T-cell (primary cell): ENCODE measurements around the gene ATXN7L2. TPM values are rescaled to one million over a fixed set of nuclear protein-coding genes. Genes with fewer than 3 reads are reported as not detected.

Experiments used
- ATAC-seq, 4 experiments: fragments of 200-7000 bp in 3 of 4; fragments of 150-1000 bp in 1 of 4; cut with Tn5 transposase; replicated peaks in 1 of 4; 1 replicate in 3 of 4; 2 replicates in 1 of 4; pipeline ENCODE4 v1.10.0; 2021; ENCODE audit warnings: moderate library complexity in 3 of 4, mild to moderate bottlenecking in 2 of 4, moderate number of reproducible peaks in 1 of 4
- CTCF ChIA-PET, 2 donors: fragments of 300-600 bp; sonication (Branson Sonifier 250); formaldehyde crosslinking; loops; one replicate each; lab custom pipeline; 2022; ENCODE audit warnings: antibody characterized with exemption in 2 of 2; lab: Charles Lee
- POLR2A ChIA-PET, 2 donors: fragments of 300-600 bp; sonication (Branson Sonifier 250); formaldehyde crosslinking; loops; one replicate each; lab custom pipeline; 2022; ENCODE audit warnings: antibody characterized with exemption in 2 of 2; lab: Charles Lee
- DNase-seq, 35 experiments: peaks; one replicate each; pipeline versions ENCODE4 v3.0.0 to v3.0.0-alpha.2; 2013 to 2023
- H3K27ac ChIP-seq: one replicate; pipeline ENCODE4 v1.5.1; 2013; ENCODE audit warnings: low read length
- H3K27me3 ChIP-seq, 2 experiments: replicated peaks in 1 of 2; 1 replicate in 1 of 2; 2 replicates in 1 of 2; pipeline versions ENCODE4 v1.6.1 to v1.7.0; 2013; ENCODE audit warnings: low read length in 1 of 2, mixed read lengths in 1 of 2; ENCODE audit not compliant: control insufficient read depth in 2 of 2, insufficient read depth in 2 of 2; ENCODE audit errors: extremely low read depth in 1 of 2
- H3K36me3 ChIP-seq, 2 donors: 1 replicate in 1 of 2; 2 replicates in 1 of 2; pipeline versions ENCODE4 v1.6.1 to v1.7.0; 2013; ENCODE audit warnings: low read length in 1 of 2; ENCODE audit not compliant: control insufficient read depth in 2 of 2, insufficient read depth in 1 of 2; ENCODE audit errors: extremely low read depth in 1 of 2
- H3K4me1 ChIP-seq, 2 experiments: 1 replicate in 1 of 2; 2 replicates in 1 of 2; pipeline versions ENCODE4 v1.6.1 to v1.7.0; 2013; ENCODE audit warnings: low read length in 2 of 2, mixed read lengths in 1 of 2; ENCODE audit not compliant: insufficient read depth in 2 of 2, control insufficient read depth in 1 of 2; ENCODE audit errors: extremely low read depth in 1 of 2
- H3K4me3 ChIP-seq, 2 donors: 1 replicate in 1 of 2; 2 replicates in 1 of 2; pipeline versions ENCODE4 v1.5.1 to v1.7.0; 2013; ENCODE audit warnings: mild to moderate bottlenecking in 2 of 2, low read length in 1 of 2, moderate library complexity in 1 of 2; ENCODE audit not compliant: control insufficient read depth in 1 of 2; ENCODE audit errors: extremely low read depth in 1 of 2
- H3K9me3 ChIP-seq: 2 replicates; pipeline ENCODE4 v1.7.0; 2013
- H3K27ac Mint-ChIP-seq, 2 donors: one replicate each; pipeline ENCODE4 v1.8.0; 2020 to 2021; ENCODE audit warnings: mild to moderate bottlenecking in 2 of 2, mixed read lengths in 2 of 2
- H3K27me3 Mint-ChIP-seq, 2 donors: one replicate each; pipeline ENCODE4 v1.8.0; 2021 to 2022; ENCODE audit warnings: mixed read lengths in 2 of 2
- H3K36me3 Mint-ChIP-seq: one replicate; pipeline ENCODE4 v1.8.0; 2021; ENCODE audit warnings: mixed read lengths
- H3K4me1 Mint-ChIP-seq, 3 donors: one replicate each; pipeline ENCODE4 v1.8.0; 2020 to 2022; ENCODE audit warnings: mixed read lengths in 3 of 3, mild to moderate bottlenecking in 1 of 3
- H3K4me3 Mint-ChIP-seq, 3 donors: one replicate each; pipeline ENCODE4 v1.8.0; 2020 to 2022; ENCODE audit warnings: mild to moderate bottlenecking in 3 of 3, mixed read lengths in 3 of 3, moderate library complexity in 3 of 3
- H3K9me3 Mint-ChIP-seq, 3 donors: one replicate each; pipeline ENCODE4 v1.8.0; 2020 to 2022; ENCODE audit warnings: mixed read lengths in 3 of 3
- WGBS: methylation state at CpG from one replicate; pipeline ENCODE4 v1.1.5; 2013; ENCODE audit warnings: missing lambda C conversion rate; ENCODE audit not compliant: insufficient coverage; 5-methylcytosine and 5-hydroxymethylcytosine counted together
- total RNA-seq, 35 experiments: library from RNA in 6 of 35; stranded (reverse) in 6 of 35; fragments of 120-200 nt in 1 of 35; gene quantifications; one replicate each; pipeline versions ENCODE4 v1.2.1 to v1.2.4 and lab custom pipeline; 2013 to 2026

Gene ATXN7L2
- total RNA-seq, 5 donors from 2014 or later (not counting 1 experiment from before 2014, with no cell fraction given) = 9.7 to 13.2 (median 12.5) TPM

DNA sequence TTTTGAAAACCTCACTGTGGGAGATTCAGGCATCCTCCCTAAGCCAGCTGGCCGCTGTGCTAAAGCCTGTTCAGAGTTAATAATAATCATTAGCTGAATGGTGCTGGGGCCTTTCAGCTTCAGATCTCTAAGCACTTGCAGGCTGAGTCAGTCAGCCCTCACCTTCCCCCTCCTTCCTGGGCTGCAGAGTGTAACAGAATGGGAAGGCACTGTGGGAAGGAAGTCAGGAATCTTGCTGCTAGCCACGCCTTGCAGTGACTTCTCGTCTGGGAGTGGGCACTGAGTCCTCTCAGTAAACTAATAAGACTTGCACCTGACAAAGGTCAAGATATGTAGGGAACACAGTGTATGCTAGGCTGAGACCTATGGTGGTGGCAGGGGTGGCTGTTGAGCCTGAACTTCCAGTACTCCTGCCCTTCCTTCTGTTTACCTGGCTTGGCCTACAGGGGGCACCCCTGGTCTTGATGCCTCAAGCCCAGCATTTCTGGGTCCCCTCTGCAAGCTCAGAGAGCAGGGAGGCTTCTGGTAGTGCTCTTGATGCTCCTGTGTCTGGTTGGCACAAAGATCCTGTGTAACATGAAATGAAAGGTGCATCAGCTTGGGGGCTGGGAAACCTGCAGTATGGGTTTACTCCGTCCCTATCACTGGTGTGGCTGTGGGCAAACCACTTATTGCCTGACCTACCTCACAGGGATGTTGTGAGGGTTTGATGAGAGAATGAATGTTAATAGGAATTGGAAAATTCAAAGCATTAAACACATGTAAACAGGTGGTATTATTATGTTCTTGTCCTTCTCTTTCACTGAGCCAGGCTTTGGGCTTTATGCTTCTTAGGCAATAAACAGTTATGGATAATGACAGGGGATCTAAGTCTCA, 16.2 kb downstream of the ATXN7L2 start:
- Mint-ChIP-seq H3K4me3 (peak overlapping the region; percentile 28 to 96 (median 34)), H3K27ac (peak overlapping the region; percentile 93 to 97), H3K36me3 (peaks cover 9% of the 10 kb centered on the region), H3K27me3 (no peaks in the 10 kb centered on the region), H3K9me3 (no peaks in the 10 kb centered on the region), H3K4me1 (peaks cover 91 to 92% (median 92%) of the 10 kb centered on the region in 3 donors)
- H3K4me3 ChIP-seq = no peak overlapping the region
- ATAC-seq (peak in 1 of 4 experiments; percentile 14), DNase-seq (peak; percentile 19 to 78 (median 54))
- H3K4me1 ChIP-seq = peaks cover 65 to 98% of the 10 kb centered on the region in 2 experiments
- H3K27ac ChIP-seq = peak overlapping the region; percentile 81
- CTCF ChIA-PET = interaction anchor here (0.6 to 17.4 kb wide), 10 partner anchors 8 to 520 kb away, joined by 3 to 375 read pairs (median 4); no protein-coding TSS in a partner anchor
- WGBS = 40% methylated on average over 1 of the region's 4 CpGs
- H3K36me3 ChIP-seq = peaks cover 0 to 43% of the 10 kb centered on the region in 2 donors
- POLR2A ChIA-PET = no interaction called here
- no peaks in the 10 kb centered on the region for H3K9me3 ChIP-seq
- H3K27me3 ChIP-seq = no peaks in the 10 kb centered on the region

DNA sequence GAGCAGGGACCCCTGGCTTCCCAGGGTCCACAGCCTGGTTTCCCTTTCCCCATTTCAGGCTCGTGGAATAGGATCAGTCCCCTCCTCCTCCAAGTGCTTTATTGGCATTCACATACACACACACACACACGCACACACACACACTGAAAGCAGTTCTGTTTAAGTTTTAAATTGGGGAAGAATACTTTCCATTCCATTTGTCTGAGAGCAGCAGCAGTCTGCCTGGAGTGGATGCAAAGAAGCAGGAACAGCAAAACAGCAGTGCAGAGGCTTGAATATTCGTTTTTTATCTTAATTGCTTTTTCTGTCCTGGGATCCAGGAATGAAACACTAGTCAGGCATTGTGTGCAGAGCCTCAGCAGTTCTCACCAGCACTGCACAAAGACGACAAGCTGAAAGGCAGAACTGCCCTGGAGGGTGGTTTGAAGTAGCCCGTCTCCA, 17.3 kb downstream of the ATXN7L2 start:
- peak overlapping the region in 1 of 3 donors; percentile 96 for H3K4me3 Mint-ChIP-seq
- no peaks in the 10 kb centered on the region for H3K9me3 Mint-ChIP-seq
- no peaks in the 10 kb centered on the region for H3K27me3 Mint-ChIP-seq
- Histone ChIP-seq H3K9me3 (no peaks in the 10 kb centered on the region), H3K36me3 (peaks cover 0 to 34% of the 10 kb centered on the region in 2 donors), H3K27me3 (no peaks in the 10 kb centered on the region), H3K27ac (peak overlapping the region; percentile 81), H3K4me3 (peak overlapping the region in 1 of 2 donors; percentile 33), H3K4me1 (peaks cover 68 to 98% of the 10 kb centered on the region in 2 experiments)
- DNase-seq (no peak), ATAC-seq (no peak)
- peaks cover 8% of the 10 kb centered on the region for H3K36me3 Mint-ChIP-seq
- POLR2A ChIA-PET = no interaction called here
- CTCF ChIA-PET = interaction anchor here (1.5 to 17.4 kb wide), 4 partner anchors 9 to 32 kb away, joined by 8 to 375 read pairs (median 152); no protein-coding TSS in a partner anchor
- H3K27ac Mint-ChIP-seq = peak overlapping the region; percentile 93 to 97
- peaks cover 91 to 92% (median 92%) of the 10 kb centered on the region in 3 donors for H3K4me1 Mint-ChIP-seq
- 14% methylated on average over 2 of the region's 5 CpGs for WGBS

DNA sequence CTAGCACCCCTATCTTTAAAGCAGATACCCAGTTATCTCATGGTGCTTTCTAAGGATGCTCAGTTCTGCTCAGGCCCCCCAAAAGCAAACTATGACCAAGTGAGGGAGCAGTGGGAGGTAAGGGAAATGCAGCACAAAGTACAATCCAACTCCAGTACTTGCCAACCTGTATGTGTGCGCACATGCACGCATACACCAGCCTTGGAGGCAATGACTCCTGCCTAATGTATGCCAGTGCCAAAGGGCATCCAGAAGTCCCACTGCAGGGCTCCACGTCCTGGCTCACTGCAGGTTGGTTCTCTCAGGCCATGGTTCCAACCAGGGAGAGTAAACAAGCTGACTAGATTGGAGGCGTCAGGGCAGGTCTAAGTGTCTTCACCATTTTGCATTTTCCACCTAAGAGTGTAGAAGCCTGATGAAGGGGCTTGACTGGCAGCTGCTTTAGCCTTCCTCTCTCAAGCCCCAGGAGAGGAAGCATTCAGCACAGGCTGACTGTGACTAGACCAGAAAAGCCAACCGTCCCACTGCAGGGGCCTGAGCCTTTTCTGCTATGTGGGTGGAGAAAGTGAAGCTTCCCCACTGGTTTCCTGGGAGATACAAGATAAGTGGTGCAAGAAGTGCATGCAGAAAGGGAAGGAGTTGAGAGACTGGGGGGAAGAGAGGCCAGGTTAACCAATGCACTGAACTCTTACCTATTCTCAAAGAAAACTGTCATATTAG, 18.1 kb downstream of the ATXN7L2 start:
- 18% methylated on average over 3 of the region's 5 CpGs for WGBS
- ChIA-PET CTCF (interaction anchor here (0.6 to 17.4 kb wide), 8 partner anchors 9 to 707 kb away, joined by 3 to 375 read pairs (median 7); partner anchors contain the start of genes AHCYL1 (in 1 of the 2) and CYB561D1 (in 1 of the 2)), POLR2A (interaction anchor here (0.6 to 1.4 kb wide), 3 partner anchors 11 to 47 kb away, joined by 3 read pairs; partner anchors contain the start of gene GNAI3 (in 1 of the 2))
- no peak for DNase-seq
- no peaks in the 10 kb centered on the region for H3K27me3 Mint-ChIP-seq
- Histone ChIP-seq H3K9me3 (no peaks in the 10 kb centered on the region), H3K27ac (peak overlapping the region; percentile 81), H3K36me3 (peaks cover 0 to 25% of the 10 kb centered on the region in 2 donors), H3K27me3 (no peaks in the 10 kb centered on the region), H3K4me1 (peaks cover 65 to 98% of the 10 kb centered on the region in 2 experiments), H3K4me3 (peak overlapping the region; percentile 16 to 33)
- H3K4me1 Mint-ChIP-seq = peaks cover 91 to 92% (median 91%) of the 10 kb centered on the region in 3 donors
- H3K27ac Mint-ChIP-seq = peak overlapping the region; percentile 93 to 97
- ATAC-seq = peak; percentile 7 to 19 (median 14)
- peaks cover 5% of the 10 kb centered on the region for H3K36me3 Mint-ChIP-seq
- no peaks in the 10 kb centered on the region for H3K9me3 Mint-ChIP-seq
- H3K4me3 Mint-ChIP-seq = peak overlapping the region; percentile 75 to 96 (median 85)

DNA sequence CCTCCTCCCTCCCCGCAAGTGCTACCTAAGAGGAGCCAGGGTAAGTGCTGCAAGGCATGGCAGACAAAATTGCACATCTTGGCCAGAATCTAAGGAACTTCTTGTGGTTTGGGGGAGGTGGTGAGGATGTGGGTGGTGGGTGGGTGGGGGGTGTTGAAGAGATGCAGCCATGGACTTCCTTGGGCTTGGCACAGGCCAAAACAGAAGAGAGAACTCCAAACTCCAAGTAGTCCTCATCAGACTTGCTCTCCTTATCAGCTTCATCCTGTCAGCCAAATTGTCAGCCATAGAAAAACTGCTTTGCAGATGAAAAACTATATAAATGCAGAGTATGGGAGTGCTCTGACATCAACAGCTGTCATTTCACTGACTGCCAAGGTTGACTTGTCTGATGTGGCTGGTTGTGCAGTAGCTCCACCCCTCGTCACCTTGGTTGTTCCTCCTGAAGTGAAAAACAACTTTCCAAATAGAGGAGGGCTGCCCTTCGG, 18.7 kb downstream of the ATXN7L2 start:
- Mint-ChIP-seq H3K27me3 (no peaks in the 10 kb centered on the region), H3K4me3 (peak overlapping the region; percentile 75 to 96 (median 85)), H3K4me1 (peaks cover 91 to 95% (median 94%) of the 10 kb centered on the region in 3 donors), H3K27ac (peak overlapping the region; percentile 93 to 97), H3K36me3 (peaks cover 9% of the 10 kb centered on the region), H3K9me3 (no peaks in the 10 kb centered on the region)
- Histone ChIP-seq H3K27ac (peak overlapping the region; percentile 81), H3K9me3 (no peaks in the 10 kb centered on the region), H3K4me3 (peak overlapping the region; percentile 33 to 46), H3K27me3 (no peaks in the 10 kb centered on the region), H3K4me1 (peaks cover 63 to 98% of the 10 kb centered on the region in 2 experiments), H3K36me3 (peaks cover 0 to 22% of the 10 kb centered on the region in 2 donors)
- ChIA-PET CTCF (interaction anchor here (0.6 to 17.4 kb wide), 9 partner anchors 10 to 707 kb away, joined by 3 to 375 read pairs (median 6); partner anchors contain the start of genes AHCYL1 (in 1 of the 2), CYB561D1 (in 1 of the 2) and GNAI3 (in 1 of the 2)), POLR2A (interaction anchor here (0.6 to 1.4 kb wide), 5 partner anchors 11 to 46 kb away, joined by 3 read pairs; partner anchors contain the start of gene GNAI3 (in 1 of the 2))
- no CpG with 5 or more reads among the region's 3 CpGs for WGBS
- peak in 33 of 35 experiments; percentile 41 to 88 (median 65) for DNase-seq
- peak; percentile 86 to 91 (median 88) for ATAC-seq

DNA sequence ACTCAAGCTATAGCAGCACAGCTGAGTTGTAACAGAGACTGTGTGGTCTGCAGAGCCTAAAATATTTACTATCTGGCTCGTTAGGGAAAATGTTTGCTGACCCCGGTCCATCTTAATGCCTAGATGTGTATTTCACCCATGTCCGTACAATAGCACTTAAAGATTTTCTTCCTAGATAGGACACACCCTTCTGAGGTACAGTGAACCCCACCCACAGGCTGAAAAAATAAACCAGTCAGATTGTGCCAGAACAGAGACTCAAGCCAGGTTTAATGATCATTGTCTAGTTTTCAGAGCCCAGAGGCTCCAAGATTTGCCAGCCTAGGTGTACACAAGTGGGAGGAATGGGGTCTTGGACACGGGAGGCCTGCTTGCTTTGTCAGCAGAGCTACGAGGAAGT, 20.2 kb downstream of the ATXN7L2 start:
- Histone ChIP-seq H3K27ac (peak overlapping the region; percentile 66), H3K9me3 (no peaks in the 10 kb centered on the region), H3K36me3 (peaks cover 0 to 19% of the 10 kb centered on the region in 2 donors), H3K27me3 (no peaks in the 10 kb centered on the region), H3K4me1 (peaks cover 52 to 98% of the 10 kb centered on the region in 2 experiments), H3K4me3 (peak overlapping the region; percentile 31 to 55)
- ChIA-PET CTCF (interaction anchor here (3.0 to 17.4 kb wide), 3 partner anchors 11 to 29 kb away, joined by 21 to 375 read pairs (median 80); partner anchors contain the start of gene CYB561D1 (in 1 of the 2)), POLR2A (interaction anchor here in 1 of 2 donors (0.7 to 1.0 kb wide), 2 partner anchors 16 to 106 kb away, joined by 3 read pairs; no protein-coding TSS in a partner anchor)
- H3K36me3 Mint-ChIP-seq = peaks cover 16% of the 10 kb centered on the region
- H3K4me1 Mint-ChIP-seq = peaks cover 92 to 97% (median 94%) of the 10 kb centered on the region in 3 donors
- ATAC-seq (no peak), DNase-seq (peak in 1 of 35 experiments; percentile 37)
- H3K27ac Mint-ChIP-seq = peak overlapping the region; percentile 95 to 97
- H3K9me3 Mint-ChIP-seq = no peaks in the 10 kb centered on the region
- peak overlapping the region; percentile 75 to 96 (median 85) for H3K4me3 Mint-ChIP-seq
- H3K27me3 Mint-ChIP-seq = no peaks in the 10 kb centered on the region
- 39% methylated on average over 2 of the region's 5 CpGs for WGBS
